M059J (cell line): ENCODE data around the gene TGFBR1. TPM values are rescaled to one million over a fixed set of nuclear protein-coding genes. Genes with fewer than 3 reads are reported as not detected.
A peak's percentile ranks its signal among the peaks of the same experiment; 100 is the strongest.

ENCODE experiments used
- DNase-seq: peaks from one replicate; pipeline ENCODE4 v3.0.0-alpha.2; 2012; ENCODE audit warnings: low read depth
- total RNA-seq: library from RNA; depleted of rRNA; stranded (reverse); fragments of >200 nt; shearing (Covaris generic); gene quantifications from 2 replicates; pipeline ENCODE4 v1.2.3, GENCODE V29; 2014

TGFBR1 gene
- total RNA-seq, 1 experiment from 2014 or later: 48.1 TPM

- DNase-seq: no peak
These were observed 65.3 kb downstream of the TGFBR1 start for GRCh38 chr9:99169982-99170761.

- no peak for DNase-seq
These were observed 66.6 kb downstream of the TGFBR1 start for GRCh38 chr9:99171225-99172123.

GRCh38 chr9:99172124-99173091 is 67.5 kb downstream of the TGFBR1 start:
- peak; percentile 65 for DNase-seq

GRCh38 chr9:99173570-99174504 is 68.9 kb downstream of the TGFBR1 start:
- no peak for DNase-seq

DNA sequence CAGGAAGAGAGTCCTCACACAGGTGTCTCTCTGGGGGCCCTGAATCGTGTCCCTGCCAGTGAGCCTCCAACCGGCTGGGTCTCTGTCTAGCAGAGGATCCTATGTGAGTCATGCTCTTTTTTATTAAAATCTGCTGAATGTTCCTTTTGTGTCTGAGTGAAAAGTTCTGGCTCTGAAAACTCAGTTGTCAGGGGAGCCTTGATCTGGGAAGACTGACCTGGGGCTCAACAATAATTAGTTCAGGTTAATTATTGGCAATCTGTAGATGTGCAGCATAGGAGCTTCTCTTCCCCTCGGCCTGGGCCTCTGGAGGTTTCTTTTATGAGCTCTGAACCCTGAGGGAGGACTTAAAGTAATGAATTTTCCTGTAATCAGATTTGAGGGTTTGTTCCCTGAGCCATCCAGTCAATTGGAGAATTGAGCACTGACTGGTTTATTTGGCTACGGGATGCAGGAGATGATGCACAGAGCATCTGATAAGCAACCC is 71.7 kb downstream of the TGFBR1 start:
- DNase-seq: no peak

DNA sequence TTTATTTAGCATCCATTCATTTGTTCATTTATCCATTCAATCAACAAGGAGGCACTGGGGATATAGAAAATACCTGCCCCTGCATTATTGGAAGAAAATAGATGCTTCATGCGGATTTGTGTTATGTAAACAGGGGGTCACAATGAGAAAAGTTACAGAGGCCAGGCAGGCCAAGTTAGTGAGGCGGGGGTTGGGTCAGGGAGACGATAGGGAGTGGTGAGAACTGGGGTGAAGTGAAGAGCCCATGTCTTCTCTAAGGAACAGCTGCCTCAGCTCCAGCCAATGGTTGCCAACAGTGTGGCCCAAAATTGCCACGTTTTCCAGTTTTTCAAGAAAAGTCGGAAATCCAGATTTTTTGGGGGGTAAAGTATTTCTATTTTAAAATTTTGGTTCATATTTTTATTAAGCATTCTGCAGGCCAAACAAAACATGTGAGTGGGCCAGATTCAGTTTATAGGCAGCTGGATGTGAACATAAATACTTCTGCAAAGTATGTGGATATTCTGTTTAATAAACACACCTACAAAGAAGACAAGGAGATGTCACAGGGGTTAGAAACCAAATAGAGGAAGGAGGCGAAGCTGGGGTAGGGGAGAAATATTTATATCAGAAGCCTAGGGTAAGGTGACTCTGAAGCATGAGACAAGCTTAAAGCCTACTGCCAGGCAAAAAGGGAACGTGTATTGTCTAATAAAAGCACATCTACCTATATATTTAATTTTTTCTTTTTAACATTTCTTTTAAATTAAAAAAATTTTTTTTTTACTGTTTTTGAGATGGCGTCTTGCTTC is 72.9 kb downstream of the TGFBR1 start:
- no peak for DNase-seq

GRCh38 chr9:99178912-99179872 is 74.3 kb downstream of the TGFBR1 start:
- no peak for DNase-seq

GRCh38 chr9:99180199-99180598 is 75.3 kb downstream of the TGFBR1 start:
- no peak for DNase-seq

- no peak for DNase-seq
These were observed 75.7 kb downstream of the TGFBR1 start for GRCh38 chr9:99180662-99181061.

- DNase-seq: no peak
These were observed 76.3 kb downstream of the TGFBR1 start for GRCh38 chr9:99181206-99181605.

DNA sequence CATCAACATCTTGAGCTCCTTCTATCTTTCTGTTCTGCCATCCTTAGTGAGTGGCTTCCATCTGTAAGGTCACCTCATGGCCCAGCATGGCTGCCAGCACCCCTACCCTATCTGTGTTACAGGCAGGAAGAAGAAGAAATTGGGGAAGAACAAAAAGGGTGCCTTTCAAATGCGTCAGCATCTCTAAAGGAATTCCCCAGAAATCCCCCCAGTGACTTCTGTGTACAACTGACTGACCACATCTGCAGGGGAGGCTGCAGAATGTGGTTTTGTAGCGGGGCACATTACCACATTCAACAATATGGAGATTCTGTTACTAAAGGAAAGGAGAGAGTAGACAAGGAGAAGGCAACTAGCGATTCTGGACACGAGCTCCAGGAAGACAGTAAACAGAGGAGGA is 76.7 kb downstream of the TGFBR1 start:
- peak; percentile 68 for DNase-seq

GRCh38 chr9:99182356-99182755 is 77.4 kb downstream of the TGFBR1 start:
- no peak for DNase-seq

GRCh38 chr9:99183616-99184015 is 78.7 kb downstream of the TGFBR1 start:
- DNase-seq: no peak

GRCh38 chr9:99184110-99184474 is 79.2 kb downstream of the TGFBR1 start:
- DNase-seq: no peak

DNA sequence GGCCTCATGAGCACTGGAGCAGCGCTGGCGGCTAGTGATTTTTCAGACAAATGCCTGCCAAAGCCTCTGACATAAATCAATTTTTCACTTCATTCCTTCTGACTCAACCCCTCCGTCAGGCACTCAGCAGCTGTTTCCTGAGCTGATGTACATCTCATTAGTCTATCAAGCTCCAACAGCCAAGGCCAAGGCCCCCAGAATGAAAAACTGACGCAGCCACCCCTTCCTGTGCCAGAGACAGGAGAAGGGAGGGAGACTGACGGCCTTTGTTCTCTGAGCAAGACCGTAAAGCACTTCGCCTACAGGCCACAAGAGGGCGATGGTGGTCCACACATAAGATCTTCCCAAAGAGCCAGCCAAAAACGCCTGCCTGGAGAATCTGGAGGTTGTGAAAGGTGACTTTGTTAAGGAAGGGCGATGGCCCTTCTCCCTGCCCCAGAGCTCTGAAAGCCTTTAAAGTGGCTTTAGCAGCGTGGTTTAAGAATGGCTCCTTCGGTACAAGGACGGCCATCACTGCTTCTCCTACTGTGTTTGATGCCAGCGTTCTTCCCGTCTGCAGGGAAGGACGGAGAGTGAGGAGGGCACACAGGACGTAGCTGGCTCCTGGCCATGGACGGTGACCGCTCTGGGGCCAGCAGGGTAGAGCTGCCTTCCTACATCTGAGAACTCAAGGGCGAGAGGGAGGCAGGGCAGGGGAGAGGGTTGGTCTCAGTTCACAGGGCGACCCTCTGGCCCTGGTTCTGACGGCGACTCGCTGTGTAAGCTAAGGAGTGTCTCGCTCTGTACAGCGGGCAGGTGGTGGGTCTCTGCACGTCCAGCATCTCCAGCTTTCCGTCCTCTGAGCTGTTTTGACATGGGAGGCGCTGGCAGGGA is 79.8 kb downstream of the TGFBR1 start:
- DNase-seq: peak; percentile 91

DNA sequence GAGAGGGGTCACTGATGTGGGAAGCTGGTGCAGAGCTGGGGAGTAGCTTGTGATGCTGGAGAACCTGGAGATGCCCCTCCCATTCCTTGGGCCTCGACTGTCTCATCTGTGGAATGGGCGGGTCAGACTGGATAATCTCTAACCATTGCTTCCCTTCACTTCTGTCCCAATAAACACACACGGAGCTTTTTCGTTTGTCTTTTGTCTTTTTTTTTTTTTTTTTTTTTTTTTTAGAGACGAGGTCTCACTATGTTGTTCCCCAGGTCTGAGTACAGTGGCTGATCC is 80.4 kb downstream of the TGFBR1 start:
- DNase-seq: no peak

DNA sequence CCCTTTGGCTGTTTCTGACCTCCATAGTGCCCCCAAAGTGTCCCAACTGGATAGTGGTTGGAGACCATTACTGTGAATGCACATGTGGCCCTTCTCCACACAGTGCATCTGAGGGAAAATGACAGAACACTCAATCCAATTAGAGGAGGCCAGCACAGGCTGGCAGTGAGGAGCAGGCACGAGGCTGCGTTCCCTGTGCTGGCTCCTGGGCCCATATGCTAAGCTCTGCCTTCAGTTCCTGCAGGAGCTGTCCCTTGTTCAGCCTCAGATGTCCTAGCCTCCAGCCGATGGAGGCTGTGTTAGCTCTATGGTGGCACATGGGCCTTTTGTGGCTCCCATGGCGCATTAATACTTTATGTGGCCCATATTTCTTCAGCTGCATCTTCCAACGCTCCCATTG is 81.0 kb downstream of the TGFBR1 start:
- no peak for DNase-seq

GRCh38 chr9:99187311-99187710 is 82.4 kb downstream of the TGFBR1 start:
- no peak for DNase-seq
